Esophagus muscularis mucosa (tissue), 3 donors: ENCODE measurements around the gene RBMS3.

ENCODE experiments used
- POLR2AphosphoS5 ChIP-seq, 2 donors: sonication (generic); formaldehyde crosslinking; IDR thresholded peaks; one replicate each; pipeline ENCODE4 v1.6.1; 2017; ENCODE audit warnings: antibody characterized with exemption in 2 of 2
- TF ChIP-seq, protein P1 (sequence below), 3 experiments: fragments of 200-600 bp in 2 of 3; fragments of 450-650 bp in 1 of 3; sonication (generic) in 2 of 3; IDR thresholded peaks; one replicate each; pipeline ENCODE4 v1.5.1; 2017 to 2019; ENCODE audit warnings: antibody characterized with exemption in 3 of 3, mild to moderate bottlenecking in 2 of 3, moderate library complexity in 1 of 3

DNA sequence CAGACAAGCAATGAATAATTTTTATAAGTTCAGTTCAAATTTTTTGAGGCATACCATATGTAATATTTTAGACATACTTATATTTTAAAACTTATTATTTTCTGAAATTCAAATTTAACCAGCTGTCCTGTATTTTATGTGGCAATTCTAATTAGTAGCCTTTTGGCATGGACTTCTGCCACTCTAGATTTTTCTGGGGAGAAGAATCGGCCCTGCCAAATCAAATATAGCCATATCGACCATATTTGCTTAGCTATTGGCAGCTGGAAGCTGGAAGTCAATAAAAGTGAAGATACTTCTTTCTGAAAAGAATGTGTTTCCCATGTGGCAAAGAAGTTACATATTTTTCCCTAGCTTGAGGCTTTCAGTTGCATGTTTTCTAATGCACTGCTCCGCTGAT, 9.4 kb upstream of the RBMS3 start:
- TF ChIP-seq POLR2AphosphoS5 (IDR thresholded peaks at IDR 0.05), result no peak
- TF ChIP-seq, protein P1, sequence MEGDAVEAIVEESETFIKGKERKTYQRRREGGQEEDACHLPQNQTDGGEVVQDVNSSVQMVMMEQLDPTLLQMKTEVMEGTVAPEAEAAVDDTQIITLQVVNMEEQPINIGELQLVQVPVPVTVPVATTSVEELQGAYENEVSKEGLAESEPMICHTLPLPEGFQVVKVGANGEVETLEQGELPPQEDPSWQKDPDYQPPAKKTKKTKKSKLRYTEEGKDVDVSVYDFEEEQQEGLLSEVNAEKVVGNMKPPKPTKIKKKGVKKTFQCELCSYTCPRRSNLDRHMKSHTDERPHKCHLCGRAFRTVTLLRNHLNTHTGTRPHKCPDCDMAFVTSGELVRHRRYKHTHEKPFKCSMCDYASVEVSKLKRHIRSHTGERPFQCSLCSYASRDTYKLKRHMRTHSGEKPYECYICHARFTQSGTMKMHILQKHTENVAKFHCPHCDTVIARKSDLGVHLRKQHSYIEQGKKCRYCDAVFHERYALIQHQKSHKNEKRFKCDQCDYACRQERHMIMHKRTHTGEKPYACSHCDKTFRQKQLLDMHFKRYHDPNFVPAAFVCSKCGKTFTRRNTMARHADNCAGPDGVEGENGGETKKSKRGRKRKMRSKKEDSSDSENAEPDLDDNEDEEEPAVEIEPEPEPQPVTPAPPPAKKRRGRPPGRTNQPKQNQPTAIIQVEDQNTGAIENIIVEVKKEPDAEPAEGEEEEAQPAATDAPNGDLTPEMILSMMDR (IDR thresholded peaks at IDR 0.05), result no peak
